HS-27A (cell line): Measurements from ENCODE around the gene A1BG.
A peak's percentile ranks its signal among the peaks of the same experiment; 100 is the strongest.
"Not testable (repeated sequence)": the region's sequence is repeated elsewhere in the genome, so short reads cannot be mapped to it uniquely, and the experiment has no call there.

Experiments
- DNase-seq: peaks from one replicate; pipeline ENCODE4 v3.0.0-alpha.2; 2012; ENCODE audit warnings: low read depth, missing footprints

The A1BG gene

DNA sequence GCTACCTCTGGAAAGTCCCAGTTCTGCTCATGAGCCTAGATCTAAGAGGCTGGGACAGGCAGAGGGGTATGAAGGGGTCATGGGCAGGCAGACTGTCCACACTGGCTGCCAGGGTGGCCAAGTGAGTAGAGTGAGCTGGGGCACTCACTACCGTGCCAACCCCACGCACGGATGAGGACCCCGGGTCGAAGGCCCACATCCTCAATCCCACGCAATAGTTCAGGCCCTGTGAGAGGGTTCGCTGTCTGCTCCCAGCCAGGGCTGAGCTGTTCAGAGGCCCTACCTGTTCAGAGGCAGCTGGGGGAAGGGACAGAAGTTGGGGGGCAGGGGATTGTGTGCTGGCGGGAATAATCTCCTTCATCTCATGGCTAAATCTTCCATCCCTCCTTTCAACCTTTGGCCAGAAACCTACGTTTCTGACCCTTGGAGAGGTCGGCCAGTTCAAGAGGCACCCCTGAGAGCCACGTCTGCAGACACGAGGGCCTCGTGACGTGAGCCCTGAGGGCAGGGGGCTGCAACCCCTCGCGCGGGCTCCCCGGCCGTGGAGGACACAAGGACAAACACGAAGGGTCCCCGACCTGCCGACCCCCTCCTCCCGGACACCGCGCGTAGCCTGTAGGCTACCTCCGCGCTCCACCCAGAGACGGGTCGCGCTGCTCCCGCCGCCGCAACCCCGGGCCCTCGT lies 32.7 kb upstream of the A1BG start:
- no peak for DNase-seq

DNA sequence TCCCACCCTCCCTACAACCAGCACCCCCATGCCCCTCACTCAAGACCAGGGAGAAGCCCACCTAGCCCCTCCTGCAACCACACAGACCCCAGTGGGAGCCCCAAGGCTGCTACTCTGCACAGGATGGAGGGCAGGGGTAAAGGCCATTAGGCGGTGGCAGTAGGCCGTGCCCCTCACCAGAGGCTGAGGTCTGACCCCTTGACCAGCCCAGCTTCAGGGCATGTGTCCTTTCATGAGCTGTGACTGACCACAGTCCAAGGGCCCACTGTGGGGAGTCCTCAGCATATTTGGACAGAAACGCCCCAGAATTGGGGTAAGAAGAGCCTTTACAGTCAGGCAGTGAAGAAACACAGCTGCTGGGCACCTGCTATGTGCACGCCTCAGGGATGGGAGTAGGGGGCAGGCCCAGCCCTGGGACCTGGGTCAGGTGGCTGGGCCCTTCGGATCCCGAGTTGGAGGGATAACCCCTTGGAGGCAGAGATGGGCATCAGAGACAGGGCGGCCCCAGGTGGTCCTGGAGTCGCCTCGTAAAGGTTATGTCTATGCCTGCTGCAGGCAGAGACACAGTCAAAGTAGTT lies 32.1 kb upstream of the A1BG start:
- DNase-seq = no peak

DNA sequence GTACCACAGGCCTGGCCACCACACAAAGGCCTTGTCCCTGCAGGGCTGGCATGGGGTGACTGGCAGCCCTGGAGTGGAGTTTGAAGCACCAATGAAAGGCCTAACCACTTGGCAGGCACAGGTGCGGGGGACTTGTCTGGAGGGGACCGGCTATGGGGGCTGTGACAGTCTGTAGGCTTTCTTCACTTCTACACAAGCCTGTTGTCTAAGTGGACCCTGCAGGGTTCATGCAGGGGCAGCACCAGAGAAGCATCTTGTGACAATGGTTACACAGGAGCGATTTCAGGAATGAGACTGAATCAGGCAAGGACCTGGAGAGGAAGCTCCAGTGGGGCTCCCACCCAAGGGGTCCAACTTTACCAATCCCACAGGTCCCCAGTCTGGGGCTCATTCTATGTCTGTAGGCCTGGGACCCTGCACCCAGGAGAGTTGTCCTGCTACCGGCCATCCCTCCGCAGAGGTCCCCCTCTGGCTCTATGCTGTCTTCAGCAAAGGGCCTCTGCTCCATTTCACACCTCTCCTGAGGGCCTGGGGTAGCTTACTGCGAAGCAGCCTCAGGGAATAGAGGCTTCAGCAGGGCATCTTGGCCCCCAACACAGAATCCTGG lies 29.8 kb upstream of the A1BG start:
- DNase-seq = no peak

DNA sequence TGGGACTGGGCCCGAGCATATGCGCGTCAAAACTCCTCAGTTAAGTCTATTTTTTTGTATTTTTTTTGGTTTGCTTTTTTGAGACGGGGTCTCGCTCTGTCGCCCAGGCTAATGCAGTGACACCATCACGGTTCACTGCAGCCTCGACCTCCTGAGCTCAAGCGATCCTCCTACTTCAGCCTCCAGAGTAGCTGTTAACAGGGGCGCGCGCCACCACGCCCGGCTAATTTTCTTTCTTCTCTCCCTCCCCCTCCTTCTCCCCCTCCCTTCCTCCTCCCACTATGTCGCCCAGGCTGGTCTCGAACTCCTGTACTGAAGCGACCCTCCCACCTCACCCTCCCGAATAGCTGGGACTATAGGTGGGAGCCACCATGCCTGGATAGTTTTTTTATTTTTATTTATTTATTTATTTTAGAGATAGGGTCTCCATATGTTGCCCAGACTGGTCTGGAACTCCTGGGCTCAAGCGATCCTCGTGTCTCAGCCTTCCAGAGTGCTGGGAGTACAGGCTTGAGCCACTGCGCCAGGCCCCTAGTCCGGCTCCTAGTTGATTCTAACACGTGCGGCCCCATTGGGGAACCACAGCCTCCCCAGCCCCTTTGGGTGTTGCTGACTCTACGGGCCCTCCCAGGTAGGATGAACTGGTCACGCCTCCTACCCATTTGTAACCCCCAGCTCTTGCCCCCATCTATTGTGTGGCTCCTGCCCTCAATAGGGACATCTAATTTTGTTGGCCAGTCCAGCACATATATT lies 28.3 kb upstream of the A1BG start:
- no peak for DNase-seq

DNA sequence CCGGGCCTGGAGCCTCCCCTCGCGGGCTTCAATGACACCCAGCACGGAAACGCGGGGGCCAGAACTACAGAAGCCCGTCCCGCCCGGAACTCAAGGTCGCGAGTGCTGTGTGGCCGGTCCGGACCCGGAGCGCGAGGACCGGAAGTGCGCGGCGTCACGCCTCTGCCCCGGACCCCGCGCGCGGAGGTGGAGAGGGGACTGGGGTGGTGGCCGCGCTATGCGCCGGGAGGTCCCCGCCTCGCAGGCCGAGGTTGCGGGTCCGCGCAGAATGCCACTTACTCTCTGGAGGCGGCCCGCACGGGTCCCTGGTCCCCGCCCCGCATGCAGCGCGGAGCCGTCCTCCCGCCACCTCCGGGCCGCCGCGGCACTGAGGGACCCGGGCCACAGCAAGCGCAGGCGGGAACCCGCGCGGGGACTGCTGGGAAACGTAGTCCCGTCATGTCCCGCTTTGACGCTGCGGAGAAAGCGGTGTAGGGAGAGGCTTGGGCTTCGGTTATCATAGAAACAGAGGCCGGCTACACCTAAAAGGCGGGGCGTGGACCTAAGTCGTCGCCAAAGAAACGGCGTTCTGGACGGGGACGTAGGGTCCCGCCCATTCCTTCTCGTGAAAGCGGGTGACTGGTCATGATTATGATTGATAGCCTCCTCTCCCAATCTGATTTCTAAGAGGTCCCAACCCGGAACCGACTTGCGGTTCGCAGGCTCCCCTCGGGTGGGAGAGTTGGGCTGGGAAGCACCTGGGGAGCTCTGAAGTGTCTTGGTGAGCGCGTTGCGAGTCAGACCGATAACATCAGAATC lies 27.6 kb upstream of the A1BG start, which contains the start of gene ZNF837:
Gene ZNF837, minus strand, starts transcription at position 369 of the 798 bp plus-strand sequence. CDS start 11,698 bp downstream, outside the sequence.
- DNase-seq = peak; percentile 100

DNA sequence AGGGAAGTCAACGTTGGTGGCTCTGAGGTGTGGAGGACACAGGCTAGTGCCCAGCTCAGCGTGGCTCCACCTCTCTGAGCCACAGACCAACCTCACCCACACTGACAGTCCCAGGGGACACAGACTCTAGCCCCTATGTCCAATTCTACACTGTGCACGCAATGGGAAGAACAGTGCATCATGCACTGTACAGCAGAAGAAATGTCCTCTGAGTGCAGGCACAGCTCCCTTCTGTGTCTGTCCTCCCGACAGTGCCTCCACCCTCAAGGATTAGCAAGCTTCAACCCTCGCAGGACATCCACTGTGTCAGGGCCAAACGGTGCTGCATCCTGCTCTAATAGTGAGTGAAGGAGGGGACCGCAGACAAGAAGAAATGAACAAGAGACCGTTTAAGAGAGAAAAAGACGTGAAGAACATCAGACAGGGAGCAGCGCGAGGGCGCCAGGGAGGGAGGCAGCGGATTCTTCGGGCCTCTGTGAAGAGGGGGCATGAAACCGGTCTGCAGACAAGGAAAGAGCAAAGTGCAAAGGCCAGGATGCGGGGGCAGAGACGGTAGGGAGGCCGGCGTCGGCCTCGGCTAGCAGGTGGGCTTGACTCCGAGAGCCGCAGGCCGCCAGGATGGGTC lies 26.9 kb upstream of the A1BG start:
- DNase-seq = no peak

DNA sequence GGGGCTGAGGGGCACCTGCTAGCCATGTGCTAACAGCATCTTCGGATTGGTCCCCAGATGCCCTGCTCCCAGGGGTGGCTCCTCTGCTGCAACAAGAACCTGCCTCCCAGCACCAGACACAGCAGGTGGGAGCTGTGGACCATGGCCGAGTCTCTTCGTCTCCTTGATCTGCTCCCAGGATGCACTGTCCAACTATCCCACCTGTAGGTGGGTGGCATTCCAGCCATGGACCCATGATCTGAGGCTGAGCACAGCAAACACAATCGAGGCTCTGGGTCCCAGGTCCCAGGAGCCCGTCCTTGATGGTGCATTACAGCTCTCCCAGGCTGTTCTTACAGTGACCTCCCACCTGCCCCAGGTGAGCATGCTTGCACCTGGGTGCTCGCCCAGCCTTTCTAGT lies 26.0 kb upstream of the A1BG start:
- DNase-seq = no peak

DNA sequence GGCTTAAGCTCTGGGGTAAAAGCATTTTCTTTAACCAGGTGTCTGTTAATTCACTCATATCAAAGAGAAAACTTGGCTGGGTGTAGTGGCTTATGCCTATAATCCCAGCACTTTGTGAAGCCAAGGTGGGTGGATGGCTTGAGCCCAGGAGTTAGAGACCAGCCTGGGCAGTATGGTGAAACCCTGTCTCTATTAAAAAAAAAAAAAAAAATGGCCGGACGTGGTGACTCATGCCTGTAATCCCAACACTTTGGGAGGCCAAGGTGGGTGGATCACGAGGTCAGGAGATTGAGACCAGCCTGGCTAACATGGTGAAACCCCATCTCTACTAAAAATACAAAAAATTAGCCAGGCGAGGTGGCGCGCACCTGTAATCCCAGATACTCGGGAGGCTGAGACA lies 23.4 kb upstream of the A1BG start:
- not testable (repeated sequence) for DNase-seq

DNA sequence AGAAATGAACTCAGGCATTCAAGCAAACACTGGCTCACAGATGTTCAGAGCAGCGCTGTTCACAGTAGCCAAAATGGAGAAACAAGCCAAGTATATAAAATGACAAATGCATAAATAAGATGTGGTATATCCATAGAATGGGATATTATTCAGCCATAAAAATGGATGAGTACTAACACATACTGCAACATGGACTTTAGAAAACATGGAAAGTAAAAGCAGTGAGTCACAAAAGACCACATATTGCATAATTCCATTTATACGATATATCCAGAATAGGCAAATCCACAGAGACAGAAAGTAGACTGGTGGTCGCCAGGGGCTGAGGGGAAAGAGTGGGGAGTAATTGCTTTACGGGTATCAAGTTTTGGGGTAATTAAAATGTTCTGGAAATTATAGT lies 20.9 kb upstream of the A1BG start:
- no peak for DNase-seq

DNA sequence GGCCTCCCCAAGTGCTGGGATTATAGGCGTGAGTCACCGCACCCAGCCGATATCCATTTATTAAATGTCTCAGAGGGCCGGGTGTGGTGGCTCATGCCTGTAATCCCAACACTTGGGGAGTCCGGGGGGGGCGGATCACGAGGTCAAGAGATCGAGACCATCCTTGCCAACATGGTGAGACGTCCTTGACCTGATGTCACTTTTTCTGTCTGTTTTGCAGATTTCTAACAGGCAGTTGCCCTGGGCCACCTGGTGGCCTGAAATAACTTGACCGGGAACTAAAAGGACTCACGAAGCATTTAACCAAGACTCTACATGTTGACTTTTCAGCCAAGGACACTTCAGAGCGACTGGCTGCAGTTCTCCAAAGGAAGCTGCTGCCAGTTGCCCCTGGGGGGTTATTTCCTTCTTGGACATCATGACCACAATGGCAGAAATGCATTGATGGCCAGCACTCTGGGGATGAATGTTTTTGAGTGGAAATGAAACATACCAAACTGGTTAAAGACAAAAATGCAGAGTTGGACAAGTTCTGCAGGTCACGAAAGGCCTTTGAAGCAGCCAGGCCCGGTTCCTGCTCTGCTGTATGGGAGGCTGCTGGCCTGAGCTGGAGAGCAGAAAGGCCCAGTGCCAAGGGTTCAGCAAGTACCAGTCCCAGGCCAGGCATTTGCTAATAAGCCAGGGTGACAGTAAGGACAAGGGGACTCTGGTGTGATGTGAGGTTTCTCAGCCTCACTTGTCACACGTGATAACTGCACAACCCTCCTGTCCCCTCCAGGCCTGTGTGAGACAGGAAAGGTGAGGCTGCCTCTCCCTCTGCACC lies 19.2 kb upstream of the A1BG start:
- DNase-seq = no peak

DNA sequence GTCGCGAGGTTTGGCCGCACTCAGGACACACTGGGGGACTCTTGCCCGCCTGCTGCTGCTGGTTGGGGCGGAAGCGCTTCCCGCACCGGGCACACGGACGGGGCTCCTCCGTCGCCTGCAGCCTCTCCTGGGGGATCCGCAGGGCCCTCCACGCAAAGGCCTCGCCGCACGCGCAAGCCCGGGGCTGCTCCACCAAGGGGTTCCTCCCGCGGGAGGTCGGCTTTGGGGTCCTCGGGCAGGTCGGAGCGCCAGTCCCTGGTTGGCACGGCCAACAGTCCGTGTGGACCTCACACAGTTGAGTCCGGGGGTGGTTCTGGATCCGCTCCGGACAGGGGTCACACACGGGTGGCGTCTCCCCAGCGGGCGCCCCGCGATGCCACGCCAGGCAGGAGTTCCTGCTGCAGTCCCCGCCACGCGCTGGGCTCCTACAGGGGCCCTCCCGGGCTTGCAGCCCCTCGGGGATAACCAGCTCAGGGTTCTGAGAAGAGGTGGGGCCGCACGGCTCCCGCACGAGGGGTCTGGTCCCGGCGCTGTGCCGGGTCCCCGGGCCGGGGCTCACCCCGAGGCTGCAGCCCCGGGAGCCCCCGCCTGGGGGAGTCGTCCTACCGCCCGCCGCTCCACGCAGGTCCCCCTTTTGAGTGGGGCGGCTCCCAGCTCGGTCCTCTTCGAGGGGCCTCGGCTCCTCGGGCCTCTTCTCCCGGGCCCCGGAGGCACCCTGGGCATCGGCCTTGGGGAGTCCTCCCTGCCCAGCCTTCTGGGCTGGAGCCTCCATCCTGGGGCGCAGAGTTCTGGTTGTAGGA lies 15.5 kb upstream of the A1BG start:
- DNase-seq = no peak

DNA sequence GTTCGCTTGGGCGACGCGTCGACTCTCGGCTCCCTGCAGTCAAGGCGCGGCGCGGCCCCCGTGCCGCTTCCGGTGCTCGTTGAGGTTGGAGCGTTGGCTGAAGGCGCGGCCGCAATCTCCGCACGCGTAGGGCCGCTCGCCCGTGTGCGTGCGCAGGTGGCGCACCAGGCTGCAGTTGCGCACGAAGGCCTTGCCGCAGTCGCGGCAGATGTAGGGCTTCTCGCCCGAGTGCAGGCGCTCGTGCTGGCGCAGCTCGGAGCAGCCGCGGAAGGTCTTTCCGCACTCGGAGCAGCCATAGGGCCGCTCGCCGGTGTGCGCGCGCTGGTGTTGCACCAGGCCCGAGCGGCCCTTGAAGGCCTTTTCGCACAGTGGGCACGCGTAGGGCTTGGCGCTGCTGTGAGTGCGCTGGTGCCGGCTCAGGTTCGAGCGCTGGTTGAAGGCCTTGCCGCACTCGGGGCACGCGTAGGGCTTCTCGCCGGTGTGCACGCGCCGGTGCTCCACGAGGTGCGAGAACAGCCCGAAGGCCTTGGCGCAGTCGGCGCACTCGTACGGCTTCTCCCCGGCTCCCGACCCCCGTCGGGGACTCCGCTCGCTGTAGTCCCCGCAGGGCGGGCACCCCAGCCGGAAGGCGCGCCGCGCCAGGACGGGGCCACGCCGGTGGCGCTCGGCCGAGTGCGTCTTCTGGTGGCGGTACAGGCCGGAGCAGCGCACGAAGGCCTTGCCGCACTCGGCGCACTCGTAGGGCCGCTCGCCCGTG lies 14.6 kb upstream of the A1BG start:
- DNase-seq = no peak

DNA sequence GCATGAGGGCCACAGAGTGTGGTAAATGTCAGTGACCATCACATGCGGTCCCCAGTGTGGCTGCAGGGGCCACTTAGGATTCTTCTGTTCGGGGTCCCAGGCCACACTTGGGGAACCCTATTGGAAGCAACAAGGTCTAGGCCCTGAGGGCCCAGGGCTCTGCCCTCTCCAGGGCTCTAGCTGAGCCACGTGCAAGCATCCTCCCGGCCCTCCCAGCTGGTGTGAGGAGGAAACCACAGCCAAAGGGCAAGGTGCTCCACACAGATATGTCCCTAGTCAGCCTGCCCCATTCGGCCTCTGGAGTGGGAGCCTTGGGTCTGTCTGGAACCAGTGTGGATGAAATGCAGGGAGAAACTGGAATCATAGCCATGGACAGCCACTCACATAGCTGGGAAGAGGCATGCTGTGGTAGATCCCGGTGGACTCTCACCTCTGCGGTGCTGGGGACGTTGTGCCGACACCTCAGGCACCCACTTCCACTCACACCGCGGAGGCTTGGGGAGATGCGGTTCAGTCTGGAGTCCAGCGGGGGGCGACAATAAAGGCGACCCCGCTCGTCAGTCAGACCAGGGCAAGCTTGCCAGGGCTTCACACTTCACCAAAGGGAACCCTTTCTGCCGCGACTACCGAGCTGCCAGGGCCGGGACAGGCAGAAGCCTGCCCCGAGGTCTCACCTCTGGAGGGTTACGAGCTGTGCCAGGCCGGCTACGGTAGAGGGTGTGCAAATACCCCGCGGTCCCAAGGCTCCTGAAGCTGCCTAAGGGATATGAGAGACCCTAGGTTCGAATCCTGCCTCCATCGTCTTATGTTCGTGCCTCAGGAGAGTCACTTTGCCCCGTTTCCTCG lies 13.5 kb upstream of the A1BG start:
- no peak for DNase-seq

DNA sequence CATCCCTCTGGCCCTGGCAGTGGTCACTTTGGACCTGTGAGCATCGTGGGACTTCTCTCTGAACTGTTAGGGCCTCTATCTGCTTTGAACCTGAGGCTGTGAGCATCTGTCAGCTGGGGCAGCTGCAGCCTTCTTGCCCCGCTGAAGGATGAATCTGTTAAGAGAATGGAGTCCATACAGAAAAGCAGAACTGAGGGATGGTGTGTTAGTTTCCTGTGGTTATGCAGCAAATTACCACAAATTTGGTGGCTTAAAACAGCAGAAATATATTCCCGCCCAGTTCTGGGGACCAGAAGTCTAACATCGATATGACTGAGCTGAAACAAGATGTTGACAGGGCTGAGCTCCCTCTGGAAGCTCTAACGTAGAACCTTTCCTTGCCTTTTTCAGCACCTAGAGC lies 10.9 kb upstream of the A1BG start:
- DNase-seq = no peak

DNA sequence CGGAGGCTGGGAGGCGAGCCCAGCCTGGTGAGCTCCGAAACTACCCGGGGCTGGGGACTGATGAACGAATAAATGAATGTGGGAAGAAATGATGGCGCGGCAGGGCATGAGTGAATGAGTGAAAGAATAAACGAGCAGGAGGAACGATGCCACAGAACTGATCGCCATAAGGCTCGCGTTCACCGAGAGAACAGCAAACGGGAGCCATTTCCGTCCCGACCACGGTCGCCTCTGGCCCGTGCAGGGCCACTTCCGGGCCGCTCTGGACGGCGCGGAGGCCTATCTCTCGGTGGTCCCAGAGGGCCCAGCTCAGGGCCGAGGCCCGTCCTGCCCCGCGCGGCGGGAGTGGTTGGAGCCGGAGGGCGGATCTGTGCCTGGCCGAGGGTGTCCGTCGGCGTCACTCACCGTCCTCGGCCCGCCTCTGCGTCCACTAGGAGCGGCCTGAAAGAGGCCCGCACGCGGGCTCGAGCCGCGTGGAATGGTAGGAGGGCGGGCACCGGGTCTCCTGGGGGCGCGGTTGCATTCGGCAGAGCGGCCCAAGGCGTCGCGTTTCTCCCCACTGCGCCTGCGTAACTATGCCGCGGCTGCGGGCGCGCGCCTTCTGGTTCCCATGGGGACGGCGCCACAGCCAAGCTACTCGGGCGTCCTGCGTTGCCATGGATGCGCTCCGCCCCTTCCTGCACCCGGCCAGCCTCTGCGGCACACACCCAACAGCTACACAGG lies 9.1 kb upstream of the A1BG start, which contains the start of gene ZNF497:
Gene ZNF497, minus strand, starts transcription at position 480 of the 723 bp plus-strand sequence. CDS start 5,116 bp downstream, outside the sequence.
- peak; percentile 84 for DNase-seq

DNA sequence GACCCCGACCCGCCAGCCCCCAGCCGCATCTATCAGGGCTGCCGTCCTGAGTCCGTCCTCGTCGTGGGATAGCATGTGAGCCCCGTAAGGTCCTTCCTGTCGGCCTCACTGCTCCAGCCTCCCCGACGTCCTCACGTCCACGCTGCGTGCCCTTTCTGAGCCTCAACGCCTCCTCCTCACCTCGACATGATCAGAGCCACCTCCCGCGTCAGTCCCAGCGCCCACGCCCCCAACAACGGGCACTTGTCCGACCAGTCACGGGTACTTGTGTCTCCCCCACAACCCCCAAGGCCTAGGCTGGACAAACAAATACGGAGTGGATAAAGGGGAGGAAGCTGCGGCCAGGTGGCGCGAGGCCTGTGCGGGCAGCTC lies 8.6 kb upstream of the A1BG start:
- no peak for DNase-seq

DNA sequence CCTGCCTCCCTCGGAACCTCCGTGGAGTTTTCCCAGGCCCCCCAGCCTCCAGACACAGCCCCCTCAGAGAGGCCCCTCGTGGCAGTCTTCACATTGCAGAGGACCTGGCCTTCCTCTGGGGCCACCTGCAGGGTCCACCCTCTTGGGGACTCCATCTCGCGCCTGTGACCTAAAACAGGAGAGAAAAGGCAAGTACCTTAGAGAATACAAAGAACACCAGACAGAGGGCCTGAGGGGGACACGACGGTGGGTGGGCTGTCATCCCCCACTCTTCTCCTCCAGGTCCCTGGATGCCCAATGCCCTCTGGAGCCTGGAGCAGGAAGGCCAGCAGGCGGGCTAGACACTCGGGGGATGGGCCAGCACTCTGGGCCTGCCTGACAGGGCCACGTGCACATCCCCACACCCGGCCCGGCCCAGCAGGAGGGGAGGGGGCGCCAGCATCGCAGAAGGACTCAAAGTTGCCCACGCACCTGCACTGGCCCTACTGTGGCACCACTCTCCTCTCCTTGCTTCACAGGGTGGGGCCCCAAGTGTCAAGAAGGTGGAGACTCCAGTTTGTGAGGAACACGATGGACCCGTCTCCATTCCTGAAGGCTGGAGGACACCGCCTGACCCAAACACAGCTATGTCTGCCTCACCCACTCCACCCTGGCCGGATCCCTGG lies 4.3 kb upstream of the A1BG start:
- DNase-seq = no peak
